GM12875 (cell line): ENCODE results near the gene TNIK.
"Not testable (repeated sequence)": the region's sequence is repeated elsewhere in the genome, so short reads cannot be mapped to it uniquely, and the experiment has no call there.

ENCODE experiments used
- H3K4me3 ChIP-seq: one replicate; pipeline ENCODE4 v1.5.1; 2011; ENCODE audit warnings: low read depth, low read length, control low read depth
- TF ChIP-seq, protein P1 (sequence below): IDR thresholded peaks from 2 replicates; pipeline ENCODE4 v1.5.1; 2011; ENCODE audit warnings: low read depth, mild to moderate bottlenecking, control low read depth, inconsistent platforms, low read length, moderate library complexity, borderline replicate concordance; ENCODE audit not compliant: insufficient read depth

Gene TNIK

DNA sequence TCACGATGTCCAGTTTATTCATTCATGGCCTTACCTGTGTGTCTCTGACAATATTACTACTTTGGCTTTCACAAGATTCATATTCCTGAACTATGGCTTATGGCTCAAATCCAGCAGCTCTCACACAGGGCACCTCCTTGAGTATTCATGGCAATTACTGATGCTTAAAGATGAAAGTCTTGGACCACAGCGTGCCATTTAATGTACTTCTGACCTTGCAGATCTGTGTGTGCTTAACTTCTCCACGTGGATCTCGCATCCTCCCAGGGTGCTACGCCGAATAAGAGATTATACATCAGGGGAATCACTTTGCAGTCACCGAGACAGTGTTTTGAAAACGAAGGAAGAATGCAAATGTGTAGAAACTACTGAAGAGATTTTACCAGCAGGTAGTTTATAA lies 147.5 kb downstream of the TNIK start:
- no peak overlapping the region for H3K4me3 ChIP-seq
- TF ChIP-seq, protein P1, sequence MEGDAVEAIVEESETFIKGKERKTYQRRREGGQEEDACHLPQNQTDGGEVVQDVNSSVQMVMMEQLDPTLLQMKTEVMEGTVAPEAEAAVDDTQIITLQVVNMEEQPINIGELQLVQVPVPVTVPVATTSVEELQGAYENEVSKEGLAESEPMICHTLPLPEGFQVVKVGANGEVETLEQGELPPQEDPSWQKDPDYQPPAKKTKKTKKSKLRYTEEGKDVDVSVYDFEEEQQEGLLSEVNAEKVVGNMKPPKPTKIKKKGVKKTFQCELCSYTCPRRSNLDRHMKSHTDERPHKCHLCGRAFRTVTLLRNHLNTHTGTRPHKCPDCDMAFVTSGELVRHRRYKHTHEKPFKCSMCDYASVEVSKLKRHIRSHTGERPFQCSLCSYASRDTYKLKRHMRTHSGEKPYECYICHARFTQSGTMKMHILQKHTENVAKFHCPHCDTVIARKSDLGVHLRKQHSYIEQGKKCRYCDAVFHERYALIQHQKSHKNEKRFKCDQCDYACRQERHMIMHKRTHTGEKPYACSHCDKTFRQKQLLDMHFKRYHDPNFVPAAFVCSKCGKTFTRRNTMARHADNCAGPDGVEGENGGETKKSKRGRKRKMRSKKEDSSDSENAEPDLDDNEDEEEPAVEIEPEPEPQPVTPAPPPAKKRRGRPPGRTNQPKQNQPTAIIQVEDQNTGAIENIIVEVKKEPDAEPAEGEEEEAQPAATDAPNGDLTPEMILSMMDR = no peak

- H3K4me3 ChIP-seq = no peak overlapping the region
- TF ChIP-seq, protein P1 = no peak
Measured at GRCh38 chr3:171311784-171312183, 148.4 kb downstream of the TNIK start.

DNA sequence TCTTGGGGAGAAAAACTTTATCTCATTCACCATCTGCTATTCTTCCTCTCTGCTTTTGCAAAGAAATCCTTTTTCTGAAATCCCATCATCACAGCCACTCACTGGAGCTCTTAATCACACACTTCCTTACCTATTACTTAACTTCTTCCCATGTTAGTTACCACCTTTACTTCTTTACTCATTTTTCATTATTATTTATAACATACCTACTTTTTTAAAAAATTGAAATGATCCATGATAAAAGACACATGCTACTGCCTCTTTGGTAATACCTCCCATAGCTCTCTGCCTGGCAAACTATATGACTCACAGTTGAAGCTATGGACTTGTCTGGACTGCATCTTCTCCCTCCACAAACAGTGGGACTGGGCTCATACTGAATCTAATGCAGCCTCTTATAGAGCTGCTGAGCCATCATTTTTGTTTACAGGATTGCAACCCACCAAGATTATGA lies 150.3 kb downstream of the TNIK start:
- H3K4me3 ChIP-seq = no peak overlapping the region
- TF ChIP-seq, protein P1 = no peak

GRCh38 chr3:171307988-171308387 lies 152.2 kb downstream of the TNIK start:
- no peak overlapping the region for H3K4me3 ChIP-seq
- TF ChIP-seq, protein P1 = no peak

GRCh38 chr3:171307046-171307585 lies 153.1 kb downstream of the TNIK start:
- TF ChIP-seq, protein P1 = no peak
- no peak overlapping the region for H3K4me3 ChIP-seq

GRCh38 chr3:171306631-171307030 lies 153.6 kb downstream of the TNIK start:
- H3K4me3 ChIP-seq = no peak overlapping the region
- TF ChIP-seq, protein P1 = no peak

GRCh38 chr3:171305823-171306222 lies 154.4 kb downstream of the TNIK start:
- not testable (repeated sequence) for H3K4me3 ChIP-seq

DNA sequence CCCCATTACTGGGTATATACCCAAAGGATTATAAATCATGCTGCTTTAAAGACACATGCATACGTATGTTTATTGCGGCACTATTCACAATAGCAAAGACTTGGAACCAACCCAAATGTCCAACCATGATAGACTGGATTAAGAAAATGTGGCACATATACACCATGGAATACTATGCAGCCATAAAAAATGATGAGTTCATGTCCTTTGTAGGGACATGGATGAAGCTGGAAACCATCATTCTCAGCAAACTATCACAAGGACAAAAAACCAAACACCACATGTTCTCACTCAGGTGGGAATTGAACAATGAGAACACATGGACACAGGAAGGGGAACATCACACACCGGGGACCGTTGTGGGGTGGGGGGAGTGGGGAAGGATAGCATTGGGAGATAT lies 155.7 kb downstream of the TNIK start:
- H3K4me3 ChIP-seq = not testable (repeated sequence)

- H3K4me3 ChIP-seq = not testable (repeated sequence)
Measured at GRCh38 chr3:171304017-171304416, 156.2 kb downstream of the TNIK start.
